ENCODE measurements around the gene AKT3.

AKT3 gene

GRCh38 chr1:243529512-243529911 is 320.5 kb downstream of the AKT3 start:
- Histone ChIP-seq H3K9me2 (replicated peaks; ENCODE audit: control insufficient read depth, low read length) (no peaks in the 10 kb centered on the region), H3K9me3 (ENCODE audit: control insufficient read depth, insufficient read depth, low read length) (no peaks in the 10 kb centered on the region), H3K27me3 (ENCODE audit: control insufficient read depth, low read length) (no peaks in the 10 kb centered on the region), H3K27ac (ENCODE audit: low read depth, low read length) (no peak overlapping the region), H3K36me3 (ENCODE audit: control insufficient read depth, low read length) (no peaks in the 10 kb centered on the region), H3K4me3 (ENCODE audit: low read length) (no peak overlapping the region), H3F3A (ENCODE audit: control insufficient read depth, insufficient read depth) (no peaks in the 10 kb centered on the region), H4K20me1 (ENCODE audit: control insufficient read depth, insufficient read depth, low read depth, low read length) (no peaks in the 10 kb centered on the region), H3K4me1 (ENCODE audit: control insufficient read depth, low read length) (0 out of 2 replicates have a peak, but pooled peaks cover 4% of the 10 kb centered on the region), H3K4me2 (ENCODE audit: low read length) (no peak overlapping the region), H3K79me2 (ENCODE audit: control insufficient read depth, low read length) (no peaks in the 10 kb centered on the region)
- TF ChIP-seq EZH2phosphoT487 (IDR thresholded peaks at IDR 0.05; ENCODE audit: borderline replicate concordance, low read length): no peak
- TF ChIP-seq CTCF (IDR thresholded peaks at IDR 0.05; ENCODE audit: low read depth, low read length, poor library complexity, severe bottlenecking): no peak

- H3K27ac ChIP-seq (ENCODE audit: low read depth, low read length): no peak overlapping the region
- H3K4me1 ChIP-seq (ENCODE audit: control insufficient read depth, low read length): 0 out of 2 replicates have a peak, but pooled peaks cover 4% of the 10 kb centered on the region
- no peaks in the 10 kb centered on the region for H3K9me3 ChIP-seq (ENCODE audit: control insufficient read depth, insufficient read depth, low read length)
- no peak for TF ChIP-seq EZH2phosphoT487 (IDR thresholded peaks at IDR 0.05; ENCODE audit: borderline replicate concordance, low read length)
- no peak for TF ChIP-seq CTCF (IDR thresholded peaks at IDR 0.05; ENCODE audit: low read depth, low read length, poor library complexity, severe bottlenecking)
- H3K9me2 ChIP-seq (replicated peaks; ENCODE audit: control insufficient read depth, low read length): no peaks in the 10 kb centered on the region
- no peaks in the 10 kb centered on the region for H3K36me3 ChIP-seq (ENCODE audit: control insufficient read depth, low read length)
- no peaks in the 10 kb centered on the region for H3K27me3 ChIP-seq (ENCODE audit: control insufficient read depth, low read length)
- no peaks in the 10 kb centered on the region for H3K79me2 ChIP-seq (ENCODE audit: control insufficient read depth, low read length)
- H3K4me3 ChIP-seq (ENCODE audit: low read length): no peak overlapping the region
- no peaks in the 10 kb centered on the region for H4K20me1 ChIP-seq (ENCODE audit: control insufficient read depth, insufficient read depth, low read depth, low read length)
- no peak overlapping the region for H3K4me2 ChIP-seq (ENCODE audit: low read length)
- no peaks in the 10 kb centered on the region for H3F3A ChIP-seq (ENCODE audit: control insufficient read depth, insufficient read depth)
Measured at GRCh38 chr1:243528459-243529121, 321.5 kb downstream of the AKT3 start.

- no peaks in the 10 kb centered on the region for H3K4me1 ChIP-seq (ENCODE audit: control insufficient read depth, low read length)
- no peaks in the 10 kb centered on the region for H3K9me2 ChIP-seq (replicated peaks; ENCODE audit: control insufficient read depth, low read length)
- H4K20me1 ChIP-seq (ENCODE audit: control insufficient read depth, insufficient read depth, low read depth, low read length): no peaks in the 10 kb centered on the region
- H3K79me2 ChIP-seq (ENCODE audit: control insufficient read depth, low read length): no peaks in the 10 kb centered on the region
- TF ChIP-seq EZH2phosphoT487 (IDR thresholded peaks at IDR 0.05; ENCODE audit: borderline replicate concordance, low read length): no peak
- no peak overlapping the region for H3K4me3 ChIP-seq (ENCODE audit: low read length)
- no peak overlapping the region for H3K27ac ChIP-seq (ENCODE audit: low read depth, low read length)
- H3K27me3 ChIP-seq (ENCODE audit: control insufficient read depth, low read length): no peaks in the 10 kb centered on the region
- no peak overlapping the region for H3K4me2 ChIP-seq (ENCODE audit: low read length)
- H3K36me3 ChIP-seq (ENCODE audit: control insufficient read depth, low read length): no peaks in the 10 kb centered on the region
- no peaks in the 10 kb centered on the region for H3F3A ChIP-seq (ENCODE audit: control insufficient read depth, insufficient read depth)
- no peaks in the 10 kb centered on the region for H3K9me3 ChIP-seq (ENCODE audit: control insufficient read depth, insufficient read depth, low read length)
Measured at GRCh38 chr1:243526180-243526579, 323.9 kb downstream of the AKT3 start.

- no peak overlapping the region for H3K4me2 ChIP-seq (ENCODE audit: low read length)
- TF ChIP-seq CTCF (IDR thresholded peaks at IDR 0.05; ENCODE audit: low read depth, low read length, poor library complexity, severe bottlenecking): no peak
- TF ChIP-seq EZH2phosphoT487 (IDR thresholded peaks at IDR 0.05; ENCODE audit: borderline replicate concordance, low read length): no peak
Measured at GRCh38 chr1:243525085-243525487, 325.0 kb downstream of the AKT3 start.

More at GRCh38 chr1:243525085-243525487, 325.0 kb downstream of the AKT3 start:
- no peaks in the 10 kb centered on the region for H4K20me1 ChIP-seq (ENCODE audit: control insufficient read depth, insufficient read depth, low read depth, low read length)
- H3F3A ChIP-seq (ENCODE audit: control insufficient read depth, insufficient read depth): no peaks in the 10 kb centered on the region
- no peaks in the 10 kb centered on the region for H3K4me1 ChIP-seq (ENCODE audit: control insufficient read depth, low read length)
- H3K27me3 ChIP-seq (ENCODE audit: control insufficient read depth, low read length): 0 out of 2 replicates have a peak, but pooled peaks cover 4% of the 10 kb centered on the region
- no peak overlapping the region for H3K27ac ChIP-seq (ENCODE audit: low read depth, low read length)
- no peak overlapping the region for H3K4me3 ChIP-seq (ENCODE audit: low read length)
- H3K9me3 ChIP-seq (ENCODE audit: control insufficient read depth, insufficient read depth, low read length): no peaks in the 10 kb centered on the region
- H3K79me2 ChIP-seq (ENCODE audit: control insufficient read depth, low read length): no peaks in the 10 kb centered on the region
- H3K9me2 ChIP-seq (replicated peaks; ENCODE audit: control insufficient read depth, low read length): no peaks in the 10 kb centered on the region
- H3K36me3 ChIP-seq (ENCODE audit: control insufficient read depth, low read length): no peaks in the 10 kb centered on the region
